GM12873 (cell line): ENCODE data around the gene BFSP2.

Source experiments
- CTCF ChIP-seq: IDR thresholded peaks from 2 replicates; pipeline ENCODE4 v1.5.1; 2012; ENCODE audit warnings: low read depth, mild to moderate bottlenecking, moderate library complexity, low read length, control low read depth; ENCODE audit not compliant: insufficient read depth; ENCODE audit errors: missing control alignments

The BFSP2 gene

GRCh38 chr3:133492159-133492741 is 92.4 kb downstream of the BFSP2 start:
- TF ChIP-seq CTCF, result no peak

- TF ChIP-seq CTCF, result peak; percentile 46
Observed at GRCh38 chr3:133494469-133494868, 94.6 kb downstream of the BFSP2 start.

GRCh38 chr3:133503409-133503808 is 103.6 kb downstream of the BFSP2 start:
- no peak for TF ChIP-seq CTCF

GRCh38 chr3:133504736-133505135 is 104.9 kb downstream of the BFSP2 start:
- no peak for TF ChIP-seq CTCF

- TF ChIP-seq CTCF, result no peak
Observed at GRCh38 chr3:133505813-133506212, 106.0 kb downstream of the BFSP2 start.

GRCh38 chr3:133506215-133506901 is 106.5 kb downstream of the BFSP2 start:
- no peak for TF ChIP-seq CTCF

GRCh38 chr3:133509488-133509887 is 109.6 kb downstream of the BFSP2 start:
- no peak for TF ChIP-seq CTCF
